Activated T-helper 2 cell treated with anti-CD3 and anti-CD28 coated beads, Interferon-gamma antibody, Interleukin-2, Interleukin-4, amounts not matched to agents 10 μg/mL and 5 μg/mL and 100 μg/mL, durations not matched to agents 14 hours and 24 hours and 36 hours (primary cell): ENCODE results near the gene FKBP9. TPM values are rescaled to one million over a fixed set of nuclear protein-coding genes. Genes with fewer than 3 reads are reported as not detected.
A peak's percentile ranks its signal among the peaks of the same experiment; 100 is the strongest.
"Not testable (repeated sequence)": the region's sequence is repeated elsewhere in the genome, so short reads cannot be mapped to it uniquely, and the experiment has no call there.

Experiments used
- DNase-seq: peaks from one replicate; pipeline ENCODE4 v3.0.0; 2021; ENCODE audit warnings: low spot score
- H3K27ac Mint-ChIP-seq: one replicate; pipeline ENCODE4 v1.8.0; 2021; ENCODE audit warnings: mixed read lengths
- H3K27me3 Mint-ChIP-seq: one replicate; pipeline ENCODE4 v1.8.0; 2021; ENCODE audit warnings: low read depth, mixed read lengths
- H3K36me3 Mint-ChIP-seq: one replicate; pipeline ENCODE4 v1.8.0; 2021; ENCODE audit warnings: low read depth, mixed read lengths
- H3K4me1 Mint-ChIP-seq: one replicate; pipeline ENCODE4 v1.8.0; 2021; ENCODE audit warnings: low read depth, mixed read lengths
- H3K4me3 Mint-ChIP-seq: one replicate; pipeline ENCODE4 v1.8.0; 2021; ENCODE audit warnings: low read depth, mild to moderate bottlenecking, moderate library complexity, mixed read lengths
- H3K9me3 Mint-ChIP-seq: one replicate; pipeline ENCODE4 v1.8.0; 2021; ENCODE audit warnings: mixed read lengths
- intact Hi-C: fragments of 100-400 bp; cut with micrococcal nuclease; formaldehyde crosslinking; loops from one replicate; pipeline ENCODE4 v1.15.1; 2023
- total RNA-seq: library from RNA; stranded (reverse); gene quantifications from 2 replicates; pipeline ENCODE4 v1.2.3, GENCODE V29; 2022

The FKBP9 gene
- total RNA-seq = 3.0 and 3.5 TPM in 2 replicates

GRCh38 chr7:32957326-32958045 is at the start of gene FKBP9:
FKBP9 (plus strand) TSS chr7:32957440; CDS start chr7:32957574, 134 bp downstream.
- H3K27ac Mint-ChIP-seq = no peak within 1 kb of the TSS
- DNase-seq = peak; percentile 14

GRCh38 chr7:32910195-32910594 is 47.0 kb upstream of the FKBP9 start:
- Mint-ChIP-seq H3K4me1 (peaks cover 5% of the 10 kb centered on the region), H3K9me3 (no peaks in the 10 kb centered on the region), H3K27ac (no peak overlapping the region), H3K4me3 (no peak overlapping the region), H3K27me3 (no peaks in the 10 kb centered on the region), H3K36me3 (no peaks in the 10 kb centered on the region)
- no peak for DNase-seq
- intact Hi-C loops = no loop called here

More at GRCh38 chr7:32957326-32958045, at the start of gene FKBP9:
- H3K36me3 Mint-ChIP-seq = peaks cover 3% of the 10 kb centered on the region
- H3K9me3 Mint-ChIP-seq = no peaks in the 10 kb centered on the region
- peak within 1 kb of the TSS; percentile 83 for H3K4me3 Mint-ChIP-seq
- H3K4me1 Mint-ChIP-seq = peaks cover 4% of the 10 kb centered on the region
- H3K27me3 Mint-ChIP-seq = peaks cover 24% of the 10 kb centered on the region
- intact Hi-C loops = loop anchor here (2.0 to 5.0 kb wide), 4 partner anchors 15 to 150 kb away; partner anchors contain the start of gene RP9

- H3K4me1 Mint-ChIP-seq = peaks cover 4% of the 10 kb centered on the region
- no peaks in the 10 kb centered on the region for H3K27me3 Mint-ChIP-seq
- H3K36me3 Mint-ChIP-seq = peaks cover 19% of the 10 kb centered on the region
- H3K27ac Mint-ChIP-seq = no peak overlapping the region
- H3K4me3 Mint-ChIP-seq = no peak overlapping the region
- intact Hi-C loops = no loop called here
- no peaks in the 10 kb centered on the region for H3K9me3 Mint-ChIP-seq
- DNase-seq = no peak
Measured at GRCh38 chr7:32914184-32914583, 43.1 kb upstream of the FKBP9 start.

- H3K9me3 Mint-ChIP-seq = no peaks in the 10 kb centered on the region
- H3K36me3 Mint-ChIP-seq = peaks cover 19% of the 10 kb centered on the region
- H3K27ac Mint-ChIP-seq = no peak overlapping the region
- H3K27me3 Mint-ChIP-seq = no peaks in the 10 kb centered on the region
- no peak overlapping the region for H3K4me3 Mint-ChIP-seq
- intact Hi-C loops = no loop called here
- DNase-seq = no peak
- H3K4me1 Mint-ChIP-seq = peaks cover 4% of the 10 kb centered on the region
Measured at GRCh38 chr7:32915041-32915536, 42.2 kb upstream of the FKBP9 start.

GRCh38 chr7:32916006-32916405 is 41.2 kb upstream of the FKBP9 start:
- Mint-ChIP-seq H3K4me3 (no peak overlapping the region), H3K27ac (no peak overlapping the region), H3K9me3 (no peaks in the 10 kb centered on the region), H3K27me3 (no peaks in the 10 kb centered on the region), H3K36me3 (peaks cover 19% of the 10 kb centered on the region), H3K4me1 (peaks cover 4% of the 10 kb centered on the region)
- intact Hi-C loops = no loop called here
- no peak for DNase-seq

- intact Hi-C loops, H3K27ac Mint-ChIP-seq, H3K9me3 Mint-ChIP-seq, DNase-seq, H3K4me1 Mint-ChIP-seq, H3K27me3 Mint-ChIP-seq, H3K4me3 Mint-ChIP-seq: not testable (repeated sequence)
- H3K36me3 Mint-ChIP-seq = peaks cover 19% of the 10 kb centered on the region
Measured at GRCh38 chr7:32916994-32917393, 40.2 kb upstream of the FKBP9 start.

- H3K9me3 Mint-ChIP-seq = no peaks in the 10 kb centered on the region
- H3K4me1 Mint-ChIP-seq = no peaks in the 10 kb centered on the region
- H3K4me3 Mint-ChIP-seq = no peak overlapping the region
- H3K27me3 Mint-ChIP-seq = no peaks in the 10 kb centered on the region
- intact Hi-C loops = no loop called here
- no peak overlapping the region for H3K27ac Mint-ChIP-seq
- H3K36me3 Mint-ChIP-seq = peaks cover 19% of the 10 kb centered on the region
- DNase-seq = no peak
Measured at GRCh38 chr7:32921896-32922295, 35.3 kb upstream of the FKBP9 start.

GRCh38 chr7:32928785-32929298 is 28.4 kb upstream of the FKBP9 start:
- intact Hi-C loops = no loop called here
- no peaks in the 10 kb centered on the region for H3K4me1 Mint-ChIP-seq
- peaks cover 30% of the 10 kb centered on the region for H3K36me3 Mint-ChIP-seq
- no peaks in the 10 kb centered on the region for H3K27me3 Mint-ChIP-seq
- no peak for DNase-seq
- no peak overlapping the region for H3K27ac Mint-ChIP-seq
- no peak overlapping the region for H3K4me3 Mint-ChIP-seq
- H3K9me3 Mint-ChIP-seq = no peaks in the 10 kb centered on the region

- Mint-ChIP-seq H3K27me3 (no peaks in the 10 kb centered on the region), H3K36me3 (peaks cover 32% of the 10 kb centered on the region), H3K4me1 (no peaks in the 10 kb centered on the region), H3K27ac (no peak overlapping the region), H3K9me3 (no peaks in the 10 kb centered on the region), H3K4me3 (no peak overlapping the region)
- intact Hi-C loops = no loop called here
- DNase-seq = no peak
Measured at GRCh38 chr7:32929430-32930143, 27.7 kb upstream of the FKBP9 start.

GRCh38 chr7:32930378-32930777 is 26.9 kb upstream of the FKBP9 start:
- no peak overlapping the region for H3K4me3 Mint-ChIP-seq
- intact Hi-C loops = no loop called here
- no peaks in the 10 kb centered on the region for H3K9me3 Mint-ChIP-seq
- no peak overlapping the region for H3K27ac Mint-ChIP-seq
- no peak for DNase-seq
- H3K27me3 Mint-ChIP-seq = no peaks in the 10 kb centered on the region
- no peaks in the 10 kb centered on the region for H3K4me1 Mint-ChIP-seq
- peaks cover 30% of the 10 kb centered on the region for H3K36me3 Mint-ChIP-seq

GRCh38 chr7:32935558-32935957 is 21.7 kb upstream of the FKBP9 start:
- H3K4me1 Mint-ChIP-seq = peaks cover 7% of the 10 kb centered on the region
- H3K4me3 Mint-ChIP-seq = no peak overlapping the region
- DNase-seq = no peak
- H3K27ac Mint-ChIP-seq = no peak overlapping the region
- H3K9me3 Mint-ChIP-seq = no peaks in the 10 kb centered on the region
- intact Hi-C loops = no loop called here
- no peaks in the 10 kb centered on the region for H3K27me3 Mint-ChIP-seq
- H3K36me3 Mint-ChIP-seq = peaks cover 21% of the 10 kb centered on the region

GRCh38 chr7:32936689-32937088 is 20.6 kb upstream of the FKBP9 start:
- H3K27me3 Mint-ChIP-seq = no peaks in the 10 kb centered on the region
- peaks cover 19% of the 10 kb centered on the region for H3K36me3 Mint-ChIP-seq
- no peak for DNase-seq
- H3K9me3 Mint-ChIP-seq = no peaks in the 10 kb centered on the region
- intact Hi-C loops = no loop called here
- H3K4me3 Mint-ChIP-seq = no peak overlapping the region
- H3K27ac Mint-ChIP-seq = no peak overlapping the region
- H3K4me1 Mint-ChIP-seq = peaks cover 14% of the 10 kb centered on the region
